HG02840 (cell line): ENCODE results near the gene ABCB9.
"Not testable (repeated sequence)": the region's sequence is repeated elsewhere in the genome, so short reads cannot be mapped to it uniquely, and the experiment has no call there.

Source experiments
- ATAC-seq: cut with Tn5 transposase; IDR thresholded peaks from one replicate; pipeline ENCODE4 v1.9.1; 2021; ENCODE audit warnings: mild to moderate bottlenecking, moderate library complexity, moderate number of reproducible peaks; ENCODE audit not compliant: unreplicated experiment, low FRiP score

The ABCB9 gene

DNA sequence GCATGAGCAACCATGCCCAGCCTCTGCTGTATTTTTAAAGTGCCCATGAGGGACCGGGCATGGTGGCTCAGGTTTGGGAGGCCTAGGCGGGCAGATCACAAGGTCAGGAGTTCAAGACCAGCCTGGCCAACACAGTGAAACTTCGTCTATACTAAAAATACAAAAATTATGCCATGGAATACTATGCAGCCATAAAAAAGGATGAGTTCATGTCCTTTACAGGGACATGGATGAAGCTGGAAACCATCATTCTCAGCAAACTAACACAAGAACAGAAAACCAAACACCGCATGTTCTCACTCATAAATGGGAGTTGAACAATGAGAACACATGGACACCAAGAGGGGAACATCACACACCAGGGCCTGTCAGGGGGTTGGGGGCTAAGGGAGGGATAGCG, 61.0 kb downstream of the ABCB9 start:
- not testable (repeated sequence) for ATAC-seq

DNA sequence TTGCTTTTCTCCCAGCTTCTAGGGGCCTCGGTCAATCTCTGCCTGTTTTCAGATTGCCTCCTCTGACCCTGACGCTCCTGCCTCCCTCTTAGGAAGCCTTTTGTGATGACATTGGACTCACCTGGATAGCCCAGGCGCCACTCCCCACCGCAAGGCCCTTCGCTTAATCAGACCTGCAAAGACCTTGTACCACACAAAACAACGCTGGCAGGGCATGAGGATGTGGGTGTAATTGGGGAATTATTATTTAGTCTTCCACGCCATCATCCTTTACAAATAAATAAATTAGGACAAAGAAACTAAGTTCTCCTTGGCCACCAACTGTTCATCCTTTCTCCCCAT, 62.6 kb downstream of the ABCB9 start:
- no peak for ATAC-seq

DNA sequence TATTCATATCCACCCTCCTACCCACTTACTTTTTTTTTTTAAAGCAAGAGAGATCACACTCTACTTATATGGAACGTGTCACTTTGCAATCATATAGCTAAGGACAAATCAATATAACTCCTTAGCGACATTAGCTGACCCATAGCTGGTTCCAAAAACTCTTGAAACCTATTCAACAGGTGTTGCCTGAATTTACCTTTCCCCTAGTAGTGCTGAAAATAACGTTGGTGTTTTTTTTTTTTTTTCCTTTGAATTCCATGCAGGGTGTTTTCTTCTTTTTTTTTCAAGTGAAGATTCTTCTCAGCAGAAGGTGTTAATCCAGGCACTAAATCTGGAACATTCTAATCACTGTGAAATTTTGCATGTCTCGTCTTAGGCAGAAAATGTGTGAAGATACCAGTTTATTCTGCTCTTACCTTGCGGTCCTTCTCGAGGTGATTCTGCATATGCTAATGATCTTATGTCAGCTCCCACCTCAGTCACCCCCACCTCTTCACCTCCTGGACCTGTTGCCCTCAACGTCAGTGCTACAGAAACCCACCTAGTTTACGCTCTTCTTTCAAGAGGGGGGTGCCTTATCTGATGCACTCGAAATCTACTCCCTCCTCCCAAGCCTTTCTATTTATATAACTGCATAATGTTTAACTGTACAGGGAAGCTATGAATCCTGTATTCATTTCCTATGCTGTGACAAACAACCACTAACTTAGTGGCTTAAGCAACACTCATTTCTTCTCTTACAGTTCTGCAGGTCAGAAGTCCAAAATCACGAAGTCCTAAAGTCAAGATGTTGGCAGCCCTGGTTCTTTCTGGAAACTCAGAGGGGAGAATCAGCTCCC, 63.2 kb downstream of the ABCB9 start:
- ATAC-seq = no peak

GRCh38 chr12:122899887-122900286, 66.4 kb downstream of the ABCB9 start:
- ATAC-seq = no peak

GRCh38 chr12:122896662-122897061, 69.6 kb downstream of the ABCB9 start:
- ATAC-seq = no peak

DNA sequence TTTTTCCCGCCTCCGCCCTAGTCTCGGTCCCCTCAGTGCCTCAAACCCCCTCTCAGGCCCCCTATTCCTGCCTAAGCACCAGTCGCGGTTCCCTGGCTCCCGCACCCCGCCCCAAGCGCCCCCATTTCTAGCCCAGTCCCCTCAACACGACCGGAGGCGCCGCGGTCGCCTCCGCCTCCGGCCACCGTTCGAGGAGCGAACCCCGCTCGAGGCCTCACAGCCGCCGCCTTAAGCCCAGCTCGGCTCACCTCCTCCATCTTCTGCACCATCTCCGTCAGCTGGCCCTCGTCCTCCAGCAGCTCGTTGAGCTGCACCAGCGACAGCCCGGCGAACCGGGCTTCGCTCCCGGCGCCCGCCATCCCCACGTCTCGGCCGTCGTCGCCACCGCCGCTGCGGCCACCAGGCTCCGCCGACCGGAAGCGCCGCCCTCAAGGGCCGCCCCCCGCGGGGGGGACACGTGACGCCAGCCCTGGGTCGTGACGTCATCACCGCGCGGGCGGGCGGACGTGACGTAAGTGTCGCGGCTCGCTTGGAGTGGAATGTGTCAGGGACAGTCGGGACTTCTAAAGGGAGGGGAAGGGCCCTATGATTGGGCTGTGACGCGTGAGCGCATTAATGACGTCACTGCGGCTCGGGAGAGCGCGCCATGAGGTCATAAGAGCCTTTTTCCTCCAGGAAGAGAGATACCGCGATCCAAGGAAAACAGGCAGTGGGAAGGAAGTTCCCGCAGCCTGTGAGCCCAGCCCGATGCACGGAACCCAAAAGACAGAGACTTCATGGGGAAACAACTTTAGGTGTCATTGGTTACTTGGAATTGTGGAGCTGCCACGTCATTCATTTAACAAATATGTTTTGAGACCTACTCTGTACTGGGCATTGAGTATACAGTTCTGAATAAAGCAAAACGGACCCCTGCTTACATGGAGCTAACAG, 70.3 kb downstream of the ABCB9 start, which contains the start of gene VPS37B:
Gene VPS37B (minus strand): TSS at position 421 of the 933 bp plus-strand sequence. CDS start 62 bp downstream, at position 359.
- peak; percentile 54 for ATAC-seq

GRCh38 chr12:122895320-122895703, 71.0 kb downstream of the ABCB9 start:
- ATAC-seq = no peak

DNA sequence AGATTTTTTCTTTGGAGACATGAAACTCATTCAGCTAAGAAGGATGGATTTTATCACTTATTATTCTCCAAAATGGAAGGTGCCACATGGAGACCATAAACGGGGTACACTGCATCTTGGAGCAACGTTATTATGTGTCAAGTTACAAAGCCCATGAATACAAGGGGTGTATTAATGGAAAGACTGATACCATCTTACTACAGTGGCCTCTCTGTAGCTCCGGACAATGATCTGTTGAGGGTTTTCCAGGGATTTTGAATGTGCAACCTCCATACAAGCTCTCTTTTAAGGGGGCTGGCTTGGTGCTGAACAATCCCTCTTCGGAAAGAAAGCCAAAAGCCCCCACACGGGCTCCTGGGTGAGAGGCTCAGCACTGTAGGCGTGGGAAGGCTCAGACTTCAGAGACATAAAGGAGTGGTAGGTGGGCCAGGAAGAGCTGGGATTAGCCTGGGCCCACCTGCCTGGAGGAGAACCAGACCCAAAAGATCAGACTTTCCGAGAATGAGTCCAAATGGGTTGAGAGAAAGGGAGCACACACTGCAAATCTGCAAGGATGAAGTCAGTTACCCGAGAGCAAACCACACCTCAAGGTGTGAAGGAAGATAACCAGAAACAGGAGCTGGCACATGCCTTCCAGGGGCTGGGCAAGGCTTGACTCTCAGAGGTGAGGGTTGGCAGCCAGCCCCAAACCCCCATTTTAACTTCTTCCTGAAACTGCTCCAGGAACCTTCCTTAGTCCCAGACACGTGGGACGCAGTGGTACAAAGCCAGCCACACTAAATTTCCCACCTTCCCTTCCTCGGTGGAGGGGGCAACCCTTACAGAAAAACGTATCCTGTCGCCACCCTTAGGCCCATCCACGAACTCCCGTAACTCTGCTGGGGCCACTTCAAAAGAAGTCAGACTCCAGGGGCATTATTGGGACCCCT, 71.8 kb downstream of the ABCB9 start:
- no peak for ATAC-seq

GRCh38 chr12:122893208-122894153, 72.8 kb downstream of the ABCB9 start:
- ATAC-seq = no peak

DNA sequence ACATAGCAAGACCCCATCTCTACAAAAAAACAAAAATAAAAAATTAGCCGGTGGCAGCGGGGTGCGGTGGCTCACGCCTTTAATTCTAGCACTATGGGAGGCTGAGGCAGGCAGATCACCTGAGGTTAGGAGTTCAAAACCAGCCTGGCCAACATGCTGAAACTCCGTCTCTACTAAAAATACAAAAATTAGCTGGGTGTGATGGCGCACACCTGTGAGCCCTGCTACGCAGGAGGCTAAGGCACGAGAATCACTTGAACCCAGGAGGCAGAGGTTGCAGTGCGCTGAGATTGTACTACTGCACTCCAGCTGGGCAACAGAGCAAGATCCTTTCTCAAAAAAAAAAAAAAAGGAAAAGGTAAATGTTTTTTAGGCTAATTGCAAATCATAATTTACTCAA, 73.5 kb downstream of the ABCB9 start:
- not testable (repeated sequence) for ATAC-seq

GRCh38 chr12:122891661-122892525, 74.4 kb downstream of the ABCB9 start:
- no peak for ATAC-seq

GRCh38 chr12:122889761-122890520, 76.3 kb downstream of the ABCB9 start:
- ATAC-seq = no peak

GRCh38 chr12:122888232-122888752, 78.0 kb downstream of the ABCB9 start:
- no peak for ATAC-seq

- ATAC-seq = no peak
These were observed 78.4 kb downstream of the ABCB9 start for GRCh38 chr12:122887819-122888212.

DNA sequence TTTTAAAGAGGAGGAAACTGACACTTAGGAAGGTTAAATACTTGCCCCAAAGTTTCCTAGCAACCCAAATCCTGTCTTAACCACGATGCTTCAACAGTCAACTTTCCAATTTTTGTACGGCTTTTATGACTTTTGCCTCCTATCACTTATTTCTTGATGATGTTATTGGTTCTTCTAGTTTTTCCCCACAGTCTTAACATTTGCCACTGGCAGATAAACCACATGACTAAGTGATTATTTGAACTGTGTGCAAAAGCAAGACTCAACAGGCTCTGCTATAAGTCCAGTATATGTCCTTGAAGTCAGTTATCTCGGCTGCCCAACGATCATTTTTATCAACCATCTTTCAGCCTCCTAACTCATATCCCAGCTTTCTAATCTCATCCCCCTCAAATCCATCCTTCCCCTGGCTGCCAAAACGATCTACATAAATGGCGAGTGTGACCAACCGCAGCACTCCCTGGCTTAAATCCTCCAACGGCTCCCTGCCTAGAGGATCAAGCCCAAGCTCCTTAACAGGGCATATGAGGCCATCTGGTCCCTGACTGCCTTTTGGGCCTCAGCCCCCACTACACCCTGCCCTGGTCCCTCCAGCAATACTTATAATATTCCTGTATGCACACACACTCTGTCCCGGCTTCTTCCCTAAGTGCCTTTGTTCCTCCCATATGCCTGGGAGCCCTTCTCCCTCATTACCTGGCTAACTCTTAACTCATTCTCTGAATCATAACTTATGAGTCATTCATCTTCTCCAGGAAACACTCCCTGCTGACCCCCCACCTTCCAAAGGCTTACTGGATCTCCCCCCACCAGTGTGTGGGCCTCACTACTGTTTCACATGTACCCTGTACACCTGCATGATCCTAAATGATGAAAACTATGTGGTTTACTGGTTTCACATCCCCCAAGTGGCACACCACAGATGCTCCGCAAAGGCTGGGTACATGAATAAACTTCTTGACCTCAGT, 79.1 kb downstream of the ABCB9 start:
- ATAC-seq = peak; percentile 81

GRCh38 chr12:122886161-122886560, 80.1 kb downstream of the ABCB9 start:
- ATAC-seq = no peak
